ENCODE results near the gene OR4D10.

GRCh38 chr11:59503276-59503675, 30.2 kb downstream of the OR4D10 start, which contains the start of gene OR4D11:
- TF ChIP-seq CTCF (IDR thresholded peaks at IDR 0.05 in 8 of 11, conservative IDR thresholded peaks at IDR 0.05 in 3 of 11) (no peak), POLR2AphosphoS5 (IDR thresholded peaks at IDR 0.05) (no peak)
